Prostate gland (tissue), 2 donors: Measurements from ENCODE around the gene UVRAG. TPM values are rescaled to one million over a fixed set of nuclear protein-coding genes. Genes with fewer than 3 reads are reported as not detected.

ENCODE experiments used
- DNase-seq: peaks from one replicate; pipeline ENCODE4 v3.0.0-alpha.2; 2019; ENCODE audit warnings: low spot score
- H3K27ac ChIP-seq, 2 donors: fragments of 200-600 bp; sonication (generic); 2 replicates each; pipeline ENCODE4 v1.5.1; 2017 to 2019
- H3K27me3 ChIP-seq: fragments of 200-600 bp; sonication (generic); replicated peaks from 2 replicates; pipeline ENCODE4 v1.5.1; 2019; ENCODE audit not compliant: insufficient read depth
- H3K36me3 ChIP-seq, 2 donors: fragments of 200-600 bp; sonication (generic); 1 replicate in 1 of 2; 2 replicates in 1 of 2; pipeline versions ENCODE4 v1.5.1 to v1.8.1; 2017 to 2019
- H3K4me1 ChIP-seq: fragments of 200-600 bp; sonication (generic); replicated peaks from 2 replicates; pipeline ENCODE4 v1.5.1; 2019
- H3K4me3 ChIP-seq, 2 donors: fragments of 200-600 bp; sonication (generic); 2 replicates each; pipeline ENCODE4 v1.5.1; 2017 to 2019
- H3K9me3 ChIP-seq: fragments of 200-600 bp; sonication (generic); 2 replicates; pipeline ENCODE4 v1.5.1; 2017
- CTCF ChIP-seq, 4 experiments: fragments of 200-600 bp in 2 of 4; fragments of 450-650 bp in 2 of 4; sonication (generic) in 2 of 4; IDR thresholded peaks; 1 replicate in 3 of 4; 2 replicates in 1 of 4; pipeline ENCODE4 v1.5.1; 2016 to 2019; ENCODE audit warnings: antibody characterized with exemption in 4 of 4, mild to moderate bottlenecking in 2 of 4, moderate library complexity in 2 of 4
- POLR2A ChIP-seq: fragments of 450-650 bp; IDR thresholded peaks from one replicate; pipeline ENCODE4 v1.6.1; 2016; ENCODE audit warnings: antibody characterized with exemption, mild to moderate bottlenecking
- POLR2AphosphoS5 ChIP-seq: sonication (generic); formaldehyde crosslinking; IDR thresholded peaks from one replicate; pipeline ENCODE4 v1.6.1; 2017; ENCODE audit warnings: antibody characterized with exemption
- WGBS: methylation state at CpG from one replicate; pipeline ENCODE4 v1.1.5; 2018; 5-methylcytosine and 5-hydroxymethylcytosine counted together
- intact Hi-C: fragments of 100-400 bp; cut with DNase I; formaldehyde crosslinking; loops from one replicate; pipeline ENCODE4 v1.14.2; 2022
- total RNA-seq, 2 donors: library from RNA; depleted of rRNA; stranded (reverse); fragments of >200 nt; gene quantifications; one replicate each; pipeline ENCODE4 v1.1.0, GENCODE V29; 2016

Gene UVRAG
- total RNA-seq, 2 donors from 2014 or later: 13.9 to 25.2 TPM

- 93% methylated on average over 3 of the region's 3 CpGs for WGBS
- TF ChIP-seq POLR2AphosphoS5 (no peak), CTCF (IDR thresholded peaks at IDR 0.05) (no peak), POLR2A (no peak)
- no peaks in the 10 kb centered on the region for H3K27me3 ChIP-seq
- no peaks in the 10 kb centered on the region for H3K36me3 ChIP-seq
- H3K27ac ChIP-seq: no peak overlapping the region
- no peak overlapping the region for H3K4me3 ChIP-seq
- no peaks in the 10 kb centered on the region for H3K9me3 ChIP-seq
- no peaks in the 10 kb centered on the region for H3K4me1 ChIP-seq
- intact Hi-C loops: no loop called here
- no peak for DNase-seq
These were observed 293.0 kb downstream of the UVRAG start for GRCh38 chr11:76107971-76108370.

GRCh38 chr11:76114238-76114637 lies 299.2 kb downstream of the UVRAG start:
- 91% methylated on average over 2 of the region's 2 CpGs for WGBS
- intact Hi-C loops: no loop called here
- no peaks in the 10 kb centered on the region for H3K36me3 ChIP-seq
- H3K27me3 ChIP-seq: no peaks in the 10 kb centered on the region
- no peaks in the 10 kb centered on the region for H3K9me3 ChIP-seq
- H3K4me1 ChIP-seq: no peaks in the 10 kb centered on the region
- TF ChIP-seq POLR2A (no peak), CTCF (IDR thresholded peaks at IDR 0.05) (no peak), POLR2AphosphoS5 (no peak)
- no peak overlapping the region for H3K4me3 ChIP-seq
- DNase-seq: no peak
- no peak overlapping the region for H3K27ac ChIP-seq

- intact Hi-C loops: no loop called here
- 89% methylated on average over 3 of the region's 3 CpGs for WGBS
- DNase-seq: no peak
These were observed 300.5 kb downstream of the UVRAG start for GRCh38 chr11:76115555-76115954.

GRCh38 chr11:76119032-76119431 lies 304.0 kb downstream of the UVRAG start:
- Histone ChIP-seq H3K27me3 (no peaks in the 10 kb centered on the region), H3K27ac (no peak overlapping the region), H3K4me3 (no peak overlapping the region), H3K36me3 (no peaks in the 10 kb centered on the region), H3K4me1 (no peaks in the 10 kb centered on the region), H3K9me3 (no peaks in the 10 kb centered on the region)
- 82% methylated on average over 2 of the region's 2 CpGs for WGBS
- DNase-seq: no peak
- intact Hi-C loops: no loop called here
- TF ChIP-seq POLR2AphosphoS5 (no peak), POLR2A (no peak), CTCF (IDR thresholded peaks at IDR 0.05) (no peak)

More at GRCh38 chr11:76115555-76115954, 300.5 kb downstream of the UVRAG start:
- no peaks in the 10 kb centered on the region for H3K36me3 ChIP-seq
- no peak overlapping the region for H3K4me3 ChIP-seq
- no peak overlapping the region for H3K27ac ChIP-seq
- H3K9me3 ChIP-seq: no peaks in the 10 kb centered on the region
- no peaks in the 10 kb centered on the region for H3K27me3 ChIP-seq
- TF ChIP-seq POLR2AphosphoS5: no peak
- no peak for TF ChIP-seq CTCF (IDR thresholded peaks at IDR 0.05)
- TF ChIP-seq POLR2A: no peak
- H3K4me1 ChIP-seq: no peaks in the 10 kb centered on the region

DNA sequence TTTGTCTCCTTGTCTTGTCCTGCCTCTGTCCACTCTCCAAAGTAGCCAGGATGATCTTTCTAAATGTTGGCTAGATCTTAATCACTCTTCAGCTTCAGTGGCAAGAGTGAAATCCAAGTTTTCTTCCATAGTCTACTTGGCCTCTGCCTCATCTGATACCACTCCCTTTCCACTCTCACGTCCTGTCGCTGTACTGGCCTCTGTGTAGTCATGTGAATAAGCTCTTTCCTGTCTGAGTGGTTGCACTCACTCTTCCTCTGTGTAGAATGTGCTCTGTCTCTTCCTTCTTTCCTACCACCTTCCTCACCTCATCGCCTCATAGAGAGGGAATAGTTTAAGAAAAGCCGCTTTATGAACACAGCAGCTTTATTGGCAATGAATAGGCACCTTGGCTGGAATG lies 304.8 kb downstream of the UVRAG start:
- Histone ChIP-seq H3K27me3 (no peaks in the 10 kb centered on the region), H3K9me3 (no peaks in the 10 kb centered on the region), H3K4me3 (no peak overlapping the region), H3K4me1 (no peaks in the 10 kb centered on the region), H3K27ac (no peak overlapping the region), H3K36me3 (no peaks in the 10 kb centered on the region)
- intact Hi-C loops: no loop called here
- 57% methylated on average over 4 of the region's 4 CpGs for WGBS
- TF ChIP-seq POLR2A (no peak), POLR2AphosphoS5 (no peak)
- DNase-seq: no peak
